ENCODE data around the gene PARD6G.

PARD6G gene

GRCh38 chr18:80143881-80144280 is 103.4 kb downstream of the PARD6G start:
- DNase-seq: no peak

- DNase-seq: no peak
Observed at GRCh38 chr18:80140455-80140985, 106.8 kb downstream of the PARD6G start.

- no peak for DNase-seq
Observed at GRCh38 chr18:80137976-80138375, 109.3 kb downstream of the PARD6G start.

GRCh38 chr18:80137137-80137536 is 110.2 kb downstream of the PARD6G start:
- no peak for DNase-seq

- DNase-seq: no peak
Observed at GRCh38 chr18:80136679-80137078, 110.6 kb downstream of the PARD6G start.

- no peak for DNase-seq
Observed at GRCh38 chr18:80135136-80135535, 112.2 kb downstream of the PARD6G start.

GRCh38 chr18:80133124-80133523 is 114.2 kb downstream of the PARD6G start:
- no peak for DNase-seq

GRCh38 chr18:80132180-80132812 is 115.0 kb downstream of the PARD6G start:
- no peak for DNase-seq

GRCh38 chr18:80130555-80130954 is 116.8 kb downstream of the PARD6G start:
- DNase-seq: no peak

GRCh38 chr18:80129672-80130367 is 117.5 kb downstream of the PARD6G start:
- DNase-seq: no peak

GRCh38 chr18:80127635-80128034 is 119.7 kb downstream of the PARD6G start:
- no peak for DNase-seq

GRCh38 chr18:80126797-80127196 is 120.5 kb downstream of the PARD6G start:
- no peak for DNase-seq

- no peak for DNase-seq
Observed at GRCh38 chr18:80124131-80124530, 123.2 kb downstream of the PARD6G start.

GRCh38 chr18:80120932-80121331 is 126.4 kb downstream of the PARD6G start:
- DNase-seq: no peak

GRCh38 chr18:80119111-80119510 is 128.2 kb downstream of the PARD6G start:
- DNase-seq: no peak

GRCh38 chr18:80115035-80115434 is 132.3 kb downstream of the PARD6G start:
- no peak for DNase-seq

GRCh38 chr18:80112624-80113248 is 134.6 kb downstream of the PARD6G start:
- DNase-seq: no peak

GRCh38 chr18:80109676-80110078 is 137.6 kb downstream of the PARD6G start:
- peak in 1 of 2 experiments; percentile 44 for DNase-seq

- peak; percentile 96 for DNase-seq
Observed at GRCh38 chr18:80108739-80109675, 138.3 kb downstream of the PARD6G start, which contains the start of gene ADNP2. TSS of gene ADNP2 (plus strand) at chr18:80109262. CDS start at chr18:80117543, 8,281 bp downstream.

GRCh38 chr18:80108121-80108536 is 139.2 kb downstream of the PARD6G start:
- DNase-seq: no peak

- no peak for DNase-seq
Observed at GRCh38 chr18:80107426-80107825, 139.9 kb downstream of the PARD6G start.
